RCC 7860 (cell line): ENCODE measurements around the gene KLK6.
"Not testable (repeated sequence)": the region's sequence is repeated elsewhere in the genome, so short reads cannot be mapped to it uniquely, and the experiment has no call there.

Experiments used
- DNase-seq: peaks from one replicate; pipeline ENCODE4 v3.0.0-alpha.2; 2015; ENCODE audit warnings: low spot score
- FAIRE-seq: peaks from 2 replicates; lab custom pipeline; 2012; peaks lifted over from hg19 to GRCh38; lab: Jason Lieb, UNC

Gene KLK6

GRCh38 chr19:50994129-50994528 is 24.7 kb upstream of the KLK6 start:
- FAIRE-seq (no peak), DNase-seq (no peak)

GRCh38 chr19:50992666-50993035 is 23.3 kb upstream of the KLK6 start:
- no peak for DNase-seq
- no peak for FAIRE-seq

GRCh38 chr19:50984416-50984815 is 15.0 kb upstream of the KLK6 start:
- FAIRE-seq: not testable (repeated sequence)

GRCh38 chr19:50983625-50984292 is 14.4 kb upstream of the KLK6 start, which contains the start of gene KLK7:
TSS of gene KLK7 (minus strand) at chr19:50983917. CDS start at chr19:50982399, 1,518 bp downstream.
- DNase-seq (no peak), FAIRE-seq (no peak)

More at GRCh38 chr19:50984416-50984815, 15.0 kb upstream of the KLK6 start:
- not testable (repeated sequence) for DNase-seq

GRCh38 chr19:50982186-50982585 is 12.8 kb upstream of the KLK6 start:
- DNase-seq: no peak
- no peak for FAIRE-seq

GRCh38 chr19:50981587-50982146 is 12.3 kb upstream of the KLK6 start:
- no peak for FAIRE-seq
- no peak for DNase-seq

GRCh38 chr19:50980208-50980607 is 10.8 kb upstream of the KLK6 start:
- DNase-seq (no peak), FAIRE-seq (no peak)

GRCh38 chr19:50979758-50980157 is 10.4 kb upstream of the KLK6 start:
- DNase-seq (no peak), FAIRE-seq (no peak)

- DNase-seq (no peak), FAIRE-seq (no peak)
These were observed 9.5 kb upstream of the KLK6 start for GRCh38 chr19:50978772-50979390.

- no peak for DNase-seq
- FAIRE-seq: no peak
These were observed 8.2 kb upstream of the KLK6 start for GRCh38 chr19:50977626-50978025.

- FAIRE-seq: no peak
- no peak for DNase-seq
These were observed 6.4 kb upstream of the KLK6 start for GRCh38 chr19:50975766-50976165.

- DNase-seq: no peak
- FAIRE-seq: no peak
These were observed 5.5 kb upstream of the KLK6 start for GRCh38 chr19:50974702-50975556.

- FAIRE-seq (no peak), DNase-seq (no peak)
These were observed 3.5 kb upstream of the KLK6 start for GRCh38 chr19:50972795-50973376.

GRCh38 chr19:50969810-50970209 is 419 bp upstream of the KLK6 start:
- FAIRE-seq, DNase-seq: not testable (repeated sequence)

GRCh38 chr19:50968716-50969412 is 527 bp downstream of the KLK6 start:
- FAIRE-seq (no peak), DNase-seq (no peak)

GRCh38 chr19:50967929-50968715 is 1.3 kb downstream of the KLK6 start:
- FAIRE-seq (no peak), DNase-seq (no peak)

GRCh38 chr19:50964266-50964665 is 5.1 kb downstream of the KLK6 start:
- no peak for FAIRE-seq
- DNase-seq: no peak

- FAIRE-seq (no peak), DNase-seq (no peak)
These were observed 6.0 kb downstream of the KLK6 start for GRCh38 chr19:50963381-50963780.

GRCh38 chr19:50962245-50962644 is 7.1 kb downstream of the KLK6 start:
- DNase-seq (no peak), FAIRE-seq (no peak)
